Dendritic cell treated with granulocyte-macrophage colony-stimulating factor and Interleukin-4, amounts not matched to agents 40 ng/mL and 50 ng/mL, for 4 days (primary cell): ENCODE measurements around the gene GPR55.

Experiments used
- H3K27ac Mint-ChIP-seq: one replicate; pipeline ENCODE4 v1.8.0; 2022; ENCODE audit warnings: mild to moderate bottlenecking, mixed read lengths
- H3K27me3 Mint-ChIP-seq: one replicate; pipeline ENCODE4 v1.8.0; 2022; ENCODE audit warnings: mild to moderate bottlenecking, mixed read lengths
- H3K36me3 Mint-ChIP-seq: one replicate; pipeline ENCODE4 v1.8.0; 2022; ENCODE audit warnings: low read depth, mixed read lengths
- H3K4me1 Mint-ChIP-seq: one replicate; pipeline ENCODE4 v1.8.0; 2022; ENCODE audit warnings: low read depth, mixed read lengths
- H3K4me3 Mint-ChIP-seq: one replicate; pipeline ENCODE4 v1.8.0; 2022; ENCODE audit warnings: mild to moderate bottlenecking, moderate library complexity, mixed read lengths
- H3K9me3 Mint-ChIP-seq: one replicate; pipeline ENCODE4 v1.8.0; 2022; ENCODE audit warnings: mixed read lengths
- intact Hi-C: fragments of 100-400 bp; cut with micrococcal nuclease; formaldehyde crosslinking; loops from one replicate; pipeline ENCODE4 v1.15.0; 2022

The GPR55 gene

DNA sequence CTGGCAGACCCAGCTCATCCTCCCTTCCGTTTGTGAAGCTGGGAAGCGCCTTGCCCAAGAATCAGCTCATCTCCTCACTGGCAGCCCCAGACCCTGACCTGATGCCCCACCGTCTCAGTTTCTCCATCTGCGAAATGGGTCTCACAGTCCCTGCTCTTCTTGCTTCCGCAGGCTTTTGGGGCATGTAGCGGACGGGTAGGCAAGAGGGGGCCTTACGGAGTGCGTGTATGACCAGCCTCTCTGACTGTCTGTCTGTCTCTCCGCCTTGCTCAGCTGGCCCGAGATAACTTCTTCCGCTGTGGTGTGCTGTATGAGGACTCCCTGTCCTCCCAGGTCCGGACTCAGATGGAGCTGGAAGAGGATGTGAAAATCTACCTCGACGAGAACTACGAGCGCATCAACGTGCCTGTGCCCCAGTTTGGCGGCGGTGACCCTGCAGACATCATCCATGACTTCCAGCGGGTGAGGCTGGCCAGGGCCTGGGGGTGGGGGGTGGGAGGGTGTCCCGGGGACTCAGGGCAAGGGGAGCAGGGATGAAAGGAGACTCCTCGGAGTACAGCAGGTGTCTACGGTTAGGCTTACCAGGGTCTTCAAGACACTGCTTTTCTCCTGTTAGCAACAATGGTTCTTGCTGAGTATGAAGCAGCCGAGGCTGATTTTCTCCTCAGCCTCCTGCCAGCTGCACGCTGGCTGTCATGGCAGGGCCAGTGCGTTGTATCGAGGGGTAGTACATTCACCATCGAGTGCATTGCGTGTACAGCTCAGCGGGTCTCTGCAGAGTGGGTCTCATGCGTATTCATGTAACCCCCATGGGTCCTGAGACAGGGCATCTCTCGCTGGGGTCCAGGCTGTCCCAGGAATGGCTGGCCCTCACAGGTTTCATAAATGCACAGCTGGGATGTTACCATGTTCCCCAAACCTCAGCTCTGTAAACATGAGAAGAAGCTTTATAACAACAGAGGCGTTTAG, 49.4 kb downstream of the GPR55 start:
- Mint-ChIP-seq H3K27me3 (peaks cover 4% of the 10 kb centered on the region), H3K36me3 (peaks cover 15% of the 10 kb centered on the region), H3K27ac (no peak overlapping the region), H3K4me3 (no peak overlapping the region), H3K9me3 (no peaks in the 10 kb centered on the region), H3K4me1 (peaks cover 26% of the 10 kb centered on the region)
- intact Hi-C loops = no loop called here

DNA sequence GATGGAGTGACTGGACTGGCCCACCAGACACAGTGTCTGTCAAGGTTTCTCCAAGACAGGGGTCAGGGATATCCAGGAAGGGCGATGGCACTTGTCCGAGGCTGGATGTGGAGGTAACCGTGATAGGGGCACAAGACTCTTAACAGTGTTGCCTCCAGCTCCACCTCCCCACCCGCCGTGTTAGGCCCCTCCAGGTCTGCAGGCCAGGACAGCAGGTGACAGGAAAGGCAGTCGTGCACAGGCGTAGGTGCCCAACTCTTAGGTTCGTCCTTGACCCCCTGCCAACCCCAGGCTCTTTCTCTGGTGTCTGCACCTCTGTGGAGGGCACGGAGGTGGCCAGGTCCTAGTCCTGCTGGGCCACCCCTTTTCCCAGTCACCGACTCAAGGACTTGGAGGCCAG, 50.2 kb downstream of the GPR55 start:
- peaks cover 15% of the 10 kb centered on the region for H3K36me3 Mint-ChIP-seq
- H3K9me3 Mint-ChIP-seq = no peaks in the 10 kb centered on the region
- no peak overlapping the region for H3K4me3 Mint-ChIP-seq
- intact Hi-C loops = no loop called here
- no peak overlapping the region for H3K27ac Mint-ChIP-seq
- peaks cover 11% of the 10 kb centered on the region for H3K27me3 Mint-ChIP-seq
- H3K4me1 Mint-ChIP-seq = peaks cover 34% of the 10 kb centered on the region

DNA sequence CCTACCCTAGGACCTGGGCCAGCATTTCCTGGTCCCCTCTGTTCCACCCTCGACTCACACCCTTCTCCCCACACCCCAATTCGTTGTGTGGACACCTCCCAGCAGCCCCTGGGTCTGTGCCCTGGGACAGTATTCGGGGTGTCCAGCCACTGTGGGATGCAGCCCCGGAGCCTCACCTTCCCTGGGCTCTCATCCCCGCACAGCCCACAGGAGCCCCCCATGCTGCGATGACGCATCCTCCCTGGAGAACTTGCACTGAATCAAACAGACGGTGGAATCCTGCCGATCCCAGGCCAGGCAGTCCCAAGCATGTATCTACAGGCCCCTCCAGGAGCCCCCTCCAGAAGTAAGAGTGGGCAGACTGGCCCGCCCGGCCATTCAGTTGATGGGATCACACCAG, 50.6 kb downstream of the GPR55 start:
- H3K4me1 Mint-ChIP-seq = peaks cover 38% of the 10 kb centered on the region
- peaks cover 15% of the 10 kb centered on the region for H3K36me3 Mint-ChIP-seq
- no peak overlapping the region for H3K27ac Mint-ChIP-seq
- peaks cover 15% of the 10 kb centered on the region for H3K27me3 Mint-ChIP-seq
- H3K9me3 Mint-ChIP-seq = no peaks in the 10 kb centered on the region
- intact Hi-C loops = no loop called here
- H3K4me3 Mint-ChIP-seq = no peak overlapping the region

DNA sequence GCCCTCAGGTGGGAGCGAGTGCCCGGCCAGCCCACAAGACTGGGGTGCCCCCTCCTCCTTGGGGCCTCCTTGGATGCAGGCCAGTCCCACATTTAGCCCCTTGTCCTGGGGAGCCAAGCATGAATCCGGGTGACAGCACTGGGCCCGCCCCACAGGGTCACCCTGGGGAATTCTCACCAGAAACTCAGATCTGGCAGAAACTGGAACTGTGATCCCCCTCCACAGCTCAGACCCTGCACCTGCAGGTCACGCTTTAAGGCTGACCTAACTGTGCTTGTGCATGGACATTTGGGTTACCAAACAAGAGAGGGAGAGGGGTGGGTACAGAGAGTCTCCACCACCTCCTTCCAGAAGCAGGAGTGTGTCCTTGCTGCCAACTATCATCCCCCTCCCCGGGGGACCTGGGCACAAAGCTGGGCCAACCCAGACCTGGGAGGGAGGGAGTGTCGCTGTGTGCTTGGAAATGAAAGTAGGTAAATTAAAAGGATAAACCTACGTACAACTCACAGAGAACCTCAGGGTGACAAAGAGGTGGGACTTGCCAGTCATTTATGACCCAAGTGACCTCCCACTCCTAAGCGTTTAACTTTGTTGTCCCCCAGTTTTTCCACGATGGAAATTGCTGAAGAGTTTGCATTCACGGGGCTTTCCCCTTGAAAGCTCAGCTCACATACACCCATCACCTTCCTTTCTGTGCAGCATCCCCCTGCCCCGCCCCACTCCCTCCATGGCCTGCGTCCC, 51.2 kb downstream of the GPR55 start:
- Mint-ChIP-seq H3K36me3 (peaks cover 9% of the 10 kb centered on the region), H3K9me3 (no peaks in the 10 kb centered on the region), H3K4me3 (no peak overlapping the region), H3K27ac (no peak overlapping the region), H3K4me1 (peaks cover 39% of the 10 kb centered on the region), H3K27me3 (peaks cover 22% of the 10 kb centered on the region)
- intact Hi-C loops = no loop called here

DNA sequence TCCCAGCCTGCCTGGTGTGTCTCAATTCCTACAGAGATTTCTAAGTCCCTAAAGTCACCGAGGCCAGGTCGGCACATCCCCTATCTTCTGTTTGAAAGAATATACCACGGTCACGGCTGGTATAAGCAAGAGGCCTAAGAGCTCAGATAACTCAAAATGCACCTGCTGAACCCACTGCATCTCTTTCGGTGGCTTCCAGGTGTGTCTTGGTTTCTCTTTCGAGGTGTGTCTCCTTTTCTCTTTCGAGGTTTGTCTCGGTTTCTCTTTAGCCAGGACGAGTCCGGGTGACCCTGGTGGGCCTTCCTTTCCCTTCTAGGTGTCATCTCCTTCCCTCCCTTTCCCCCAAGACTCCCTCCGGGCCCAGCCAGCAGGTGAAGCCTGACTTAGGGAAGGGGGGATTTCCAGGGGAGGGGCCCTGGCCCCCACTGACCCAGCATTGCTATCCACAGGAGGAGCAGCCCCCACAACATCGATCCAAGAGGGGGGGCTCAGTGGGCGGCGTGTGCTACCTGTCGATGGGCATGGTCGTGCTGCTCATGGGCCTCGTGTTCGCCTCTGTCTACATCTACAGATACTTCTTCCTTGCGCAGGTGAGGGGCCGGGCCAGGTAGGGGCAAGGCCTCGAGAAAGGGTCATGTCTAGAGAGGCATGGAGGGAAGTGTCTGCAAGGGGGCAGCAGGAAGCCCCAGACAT, 51.9 kb downstream of the GPR55 start:
- H3K27ac Mint-ChIP-seq = no peak overlapping the region
- H3K4me1 Mint-ChIP-seq = peaks cover 33% of the 10 kb centered on the region
- peaks cover 6% of the 10 kb centered on the region for H3K36me3 Mint-ChIP-seq
- H3K4me3 Mint-ChIP-seq = no peak overlapping the region
- intact Hi-C loops = no loop called here
- H3K9me3 Mint-ChIP-seq = no peaks in the 10 kb centered on the region
- peaks cover 22% of the 10 kb centered on the region for H3K27me3 Mint-ChIP-seq

DNA sequence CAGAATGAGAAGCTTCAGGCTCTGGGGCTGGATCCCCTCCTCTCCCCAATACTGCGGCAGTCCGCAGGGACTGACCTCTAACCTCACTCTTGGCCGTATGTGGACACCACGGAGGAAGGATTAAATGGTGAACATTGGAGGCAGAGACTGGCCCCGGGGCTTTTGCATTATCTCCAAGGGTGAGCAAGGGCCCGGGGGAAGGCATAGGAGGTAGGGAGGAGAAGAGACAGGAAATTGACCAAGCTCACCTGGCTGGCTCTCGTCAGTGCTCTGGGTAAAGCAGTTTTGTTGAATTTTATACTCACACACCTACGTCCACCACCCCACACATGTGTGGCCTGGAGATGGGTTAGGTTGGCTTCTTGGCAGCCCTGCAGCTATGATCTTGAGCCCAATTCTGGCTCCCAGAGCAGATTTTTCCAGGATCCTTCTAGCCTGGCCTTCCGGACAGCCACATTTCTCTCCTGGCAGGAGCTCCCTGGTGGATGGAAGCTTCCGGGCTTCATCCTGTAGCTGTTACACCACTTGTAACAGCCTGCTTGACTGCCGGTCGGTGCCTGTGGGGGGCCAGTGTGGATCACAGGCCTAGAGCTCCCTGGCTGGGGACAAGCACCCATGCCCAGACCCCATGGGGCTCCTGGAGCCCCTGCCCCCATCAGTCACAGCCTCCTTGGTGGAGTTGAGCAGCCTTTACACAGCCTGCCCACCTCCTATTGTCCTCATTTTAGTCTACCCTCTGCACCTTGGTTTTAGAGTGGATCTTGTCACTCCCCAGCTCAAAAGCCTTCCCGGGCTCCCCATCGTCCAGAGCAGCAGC, 52.7 kb downstream of the GPR55 start:
- peaks cover 6% of the 10 kb centered on the region for H3K36me3 Mint-ChIP-seq
- peaks cover 31% of the 10 kb centered on the region for H3K4me1 Mint-ChIP-seq
- no peak overlapping the region for H3K4me3 Mint-ChIP-seq
- no peaks in the 10 kb centered on the region for H3K9me3 Mint-ChIP-seq
- peaks cover 27% of the 10 kb centered on the region for H3K27me3 Mint-ChIP-seq
- intact Hi-C loops = no loop called here
- H3K27ac Mint-ChIP-seq = no peak overlapping the region

DNA sequence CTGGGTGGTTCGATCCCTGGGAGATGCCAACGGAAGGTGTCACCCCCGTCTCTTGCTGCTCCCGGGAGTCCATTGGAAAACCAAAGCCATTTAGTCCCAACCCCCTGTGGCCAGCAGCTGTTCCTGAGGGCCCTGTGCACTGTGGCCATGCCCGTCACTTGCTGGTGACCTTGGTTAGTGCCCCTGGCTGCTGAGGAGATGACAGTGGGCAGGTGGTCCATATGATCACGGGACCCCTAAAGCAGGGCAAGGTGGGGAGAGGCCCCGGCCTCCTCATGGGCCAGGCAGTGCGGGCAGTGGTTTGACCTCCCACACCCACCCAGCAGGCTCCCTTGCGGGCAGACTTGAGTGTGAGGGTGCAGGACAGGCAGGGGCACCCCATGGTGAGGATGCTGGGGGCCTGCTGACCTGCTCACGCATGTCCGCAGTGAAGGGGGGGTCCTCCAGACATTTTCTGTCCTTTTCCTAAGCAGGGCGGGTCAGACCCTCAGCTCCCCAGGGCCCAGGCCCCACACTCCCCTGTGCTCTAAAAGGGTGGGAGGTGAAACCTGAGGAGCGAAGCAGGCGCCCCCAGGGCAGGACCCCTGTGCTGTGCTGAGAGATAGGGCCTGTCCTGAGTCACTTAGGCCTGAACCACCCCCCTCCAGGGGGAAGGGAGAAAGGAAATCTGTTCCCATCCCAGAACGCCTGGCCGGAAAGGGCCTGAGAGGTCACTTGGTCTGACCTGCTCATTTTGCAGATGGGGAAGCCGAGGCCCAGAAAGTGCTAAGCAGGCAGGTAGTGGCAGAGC, 53.5 kb downstream of the GPR55 start:
- Mint-ChIP-seq H3K4me1 (peaks cover 36% of the 10 kb centered on the region), H3K4me3 (no peak overlapping the region), H3K9me3 (no peaks in the 10 kb centered on the region), H3K36me3 (peaks cover under 1% of the 10 kb centered on the region), H3K27ac (peak overlapping the region; percentile 73), H3K27me3 (peaks cover 35% of the 10 kb centered on the region)
- intact Hi-C loops = no loop called here

DNA sequence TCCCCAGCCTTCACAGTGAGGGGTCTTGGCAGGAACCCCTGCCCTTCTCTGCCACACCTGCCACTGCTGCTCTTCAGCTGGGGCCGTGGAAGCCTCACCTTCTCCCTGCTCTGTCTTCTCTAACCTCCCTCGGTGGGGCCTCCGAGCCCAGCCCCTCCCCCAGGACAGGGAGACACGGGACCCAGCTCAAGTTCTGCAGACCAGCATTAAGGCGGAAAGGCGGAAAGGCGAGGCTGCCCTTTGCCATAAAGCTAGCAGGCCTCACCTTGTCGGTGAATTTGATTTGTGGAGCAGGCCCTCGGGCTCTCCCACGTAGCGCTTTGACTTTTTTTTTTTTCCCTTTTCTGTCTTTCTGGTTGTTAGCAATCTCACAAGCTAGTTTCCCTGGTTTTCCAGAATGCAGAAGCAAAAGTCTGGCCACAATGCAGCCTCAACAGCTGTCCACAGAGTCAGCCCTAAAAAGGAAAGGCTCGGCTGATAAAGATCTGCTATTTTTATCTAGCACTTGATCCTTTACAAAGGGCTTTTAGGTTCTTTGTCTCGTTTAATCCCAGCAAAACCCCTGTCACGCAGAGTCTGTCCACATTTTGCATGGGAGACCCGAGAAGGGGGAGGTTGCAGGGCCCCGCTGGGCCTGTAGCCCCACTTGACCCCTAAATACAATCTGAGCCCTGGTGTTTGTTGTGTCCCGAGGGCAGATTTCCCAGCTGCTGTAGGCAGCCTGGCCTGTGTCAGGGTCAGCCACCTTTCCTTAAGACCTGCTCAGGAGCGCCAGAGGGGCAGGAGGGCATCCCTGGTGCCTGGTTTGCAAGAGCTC, 54.3 kb downstream of the GPR55 start:
- Mint-ChIP-seq H3K9me3 (no peaks in the 10 kb centered on the region), H3K4me1 (peaks cover 44% of the 10 kb centered on the region), H3K27ac (peak overlapping the region; percentile 73), H3K36me3 (no peaks in the 10 kb centered on the region), H3K27me3 (peaks cover 43% of the 10 kb centered on the region), H3K4me3 (peak overlapping the region; percentile 39)
- intact Hi-C loops = no loop called here

DNA sequence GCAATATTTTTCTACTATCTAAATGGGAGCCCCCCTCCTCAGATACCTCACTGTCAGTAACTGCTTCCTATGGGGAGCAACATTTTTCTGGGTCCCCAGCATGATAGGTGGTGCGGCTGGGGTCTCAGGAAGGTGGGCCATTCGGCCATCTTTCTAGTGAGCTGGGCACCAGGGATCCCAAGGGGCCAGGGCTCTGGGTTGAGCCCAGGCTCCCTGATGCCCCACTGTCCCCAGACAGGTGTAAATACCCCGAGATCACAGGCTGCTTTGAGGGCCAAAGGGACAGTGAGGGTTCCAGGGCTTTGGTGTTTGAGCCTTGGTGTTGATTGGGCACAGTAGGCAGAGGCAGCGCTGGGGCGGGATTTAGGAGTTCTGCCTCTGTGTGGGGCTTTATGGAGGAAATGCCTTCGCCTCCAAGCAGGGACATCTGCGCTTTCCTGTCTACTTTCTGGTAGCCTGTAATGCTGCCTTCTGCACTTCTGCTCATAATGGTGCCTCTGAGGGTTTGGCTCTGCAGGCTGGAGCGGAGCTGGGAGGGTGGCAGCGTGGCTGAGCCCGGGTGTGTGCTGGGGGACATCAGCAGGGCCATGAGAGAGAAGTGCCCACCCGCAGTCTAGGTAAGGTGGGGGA, 55.0 kb downstream of the GPR55 start:
- Mint-ChIP-seq H3K27me3 (peaks cover 51% of the 10 kb centered on the region), H3K4me1 (peaks cover 50% of the 10 kb centered on the region), H3K36me3 (no peaks in the 10 kb centered on the region), H3K27ac (peak overlapping the region; percentile 73), H3K4me3 (peak overlapping the region; percentile 39), H3K9me3 (no peaks in the 10 kb centered on the region)
- intact Hi-C loops = no loop called here

DNA sequence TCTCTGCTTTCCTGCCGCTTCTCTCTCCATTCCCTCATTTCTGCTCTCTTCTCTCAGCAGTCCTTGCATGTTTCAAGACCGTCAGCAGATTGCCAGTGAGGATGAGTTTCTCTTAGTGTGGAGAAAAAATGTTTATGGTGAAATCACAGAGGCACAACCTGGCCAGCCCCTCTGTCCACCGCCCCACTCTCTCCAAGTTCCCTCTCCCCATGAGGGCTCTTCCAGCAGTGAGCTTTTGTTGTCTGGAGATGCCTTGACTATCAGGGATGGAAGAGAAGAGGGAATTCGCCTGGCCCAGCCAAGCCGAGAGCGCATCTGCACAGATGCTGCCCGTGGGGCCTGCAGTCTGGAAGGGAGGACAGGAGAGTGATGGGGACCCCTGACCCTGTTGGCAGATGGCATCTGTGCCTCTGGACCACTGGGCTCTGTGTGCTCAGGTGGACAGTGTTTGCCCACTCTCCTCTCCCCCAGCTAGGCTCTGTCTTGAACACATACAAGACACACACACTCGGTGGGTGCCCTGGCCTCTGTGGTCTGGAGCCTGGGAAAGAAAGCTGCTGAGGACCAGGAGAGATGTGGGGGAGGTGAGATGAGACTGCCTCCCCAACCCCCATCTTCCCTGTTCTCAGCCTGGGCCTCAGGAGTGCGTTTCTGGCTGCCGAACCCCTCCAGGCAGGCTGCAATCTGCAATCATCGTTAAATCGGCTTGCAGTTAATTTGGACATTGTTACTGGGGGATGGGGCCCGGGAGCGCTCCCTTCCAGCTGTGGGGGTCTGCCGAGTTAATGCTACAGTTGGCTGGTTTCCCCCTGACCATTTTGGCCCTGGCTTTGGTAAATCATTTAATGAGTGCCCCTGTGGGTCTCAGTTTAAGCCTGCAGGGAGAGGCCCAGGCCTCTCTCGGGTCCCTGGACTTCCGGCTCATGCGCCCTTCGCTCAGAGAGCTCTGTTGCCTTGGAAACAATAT, 55.8 kb downstream of the GPR55 start:
- H3K27me3 Mint-ChIP-seq = peaks cover 58% of the 10 kb centered on the region
- intact Hi-C loops = no loop called here
- H3K36me3 Mint-ChIP-seq = peaks cover 5% of the 10 kb centered on the region
- no peaks in the 10 kb centered on the region for H3K9me3 Mint-ChIP-seq
- H3K4me1 Mint-ChIP-seq = peaks cover 57% of the 10 kb centered on the region
- no peak overlapping the region for H3K4me3 Mint-ChIP-seq
- peak overlapping the region; percentile 73 for H3K27ac Mint-ChIP-seq
